IPS-18a (cell line): ENCODE data around the gene MBTD1.
"Not testable (repeated sequence)": the region's sequence is repeated elsewhere in the genome, so short reads cannot be mapped to it uniquely, and the experiment has no call there.

ENCODE experiments used
- H3K27ac ChIP-seq: one replicate; pipeline ENCODE4 v1.5.1; 2013; ENCODE audit warnings: low read length
- H3K27me3 ChIP-seq: one replicate; pipeline ENCODE4 v1.6.1; 2013; ENCODE audit warnings: mild to moderate bottlenecking, low read length; ENCODE audit not compliant: control insufficient read depth, insufficient read depth
- H3K36me3 ChIP-seq: one replicate; pipeline ENCODE4 v1.6.1; 2013; ENCODE audit warnings: low read depth, low read length; ENCODE audit not compliant: control insufficient read depth
- H3K4me1 ChIP-seq: one replicate; pipeline ENCODE4 v1.6.1; 2013; ENCODE audit warnings: low read depth, low read length; ENCODE audit not compliant: control insufficient read depth
- H3K4me3 ChIP-seq: one replicate; pipeline ENCODE4 v1.5.1; 2013; ENCODE audit warnings: low read length
- H3K9ac ChIP-seq: one replicate; pipeline ENCODE4 v1.6.1; 2013; ENCODE audit warnings: mild to moderate bottlenecking, low read length, moderate library complexity
- H3K9me3 ChIP-seq: one replicate; pipeline ENCODE4 v1.6.1; 2013; ENCODE audit warnings: low read depth, low read length; ENCODE audit not compliant: control insufficient read depth

Gene MBTD1

DNA sequence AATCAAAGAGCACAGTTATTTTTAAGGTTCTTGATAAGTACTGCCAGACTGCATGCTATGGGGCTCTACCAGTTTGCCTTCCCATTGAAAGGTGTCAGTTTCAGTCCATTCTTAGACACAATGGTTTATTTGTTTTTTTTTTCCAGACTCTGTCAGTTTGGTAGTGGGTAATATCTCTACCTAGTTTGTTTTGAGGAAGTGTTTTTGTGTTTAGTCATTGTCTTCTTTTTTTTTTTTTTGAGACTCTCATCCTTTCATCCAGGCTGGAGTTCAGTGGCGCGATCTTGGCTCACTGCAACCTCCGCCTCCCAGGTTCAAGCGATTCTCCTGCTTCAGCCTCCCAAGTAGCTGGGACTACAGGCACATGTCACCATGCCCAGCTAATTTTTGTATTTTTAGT lies 4.6 kb upstream of the MBTD1 start:
- not testable (repeated sequence) for H3K9me3 ChIP-seq, H3K4me3 ChIP-seq, H3K27me3 ChIP-seq, H3K9ac ChIP-seq, H3K4me1 ChIP-seq, H3K27ac ChIP-seq
- H3K36me3 ChIP-seq: peaks cover 55% of the 10 kb centered on the region

- Histone ChIP-seq H3K9me3 (no peaks in the 10 kb centered on the region), H3K4me1 (peaks cover 10% of the 10 kb centered on the region), H3K9ac (no peak overlapping the region), H3K27me3 (no peaks in the 10 kb centered on the region), H3K27ac (no peak overlapping the region), H3K36me3 (peaks cover 46% of the 10 kb centered on the region), H3K4me3 (no peak overlapping the region)
Observed at GRCh38 chr17:51263006-51263405, 3.2 kb upstream of the MBTD1 start.

GRCh38 chr17:51261024-51261963 lies 1.4 kb upstream of the MBTD1 start:
- Histone ChIP-seq H3K27ac (no peak overlapping the region), H3K4me3 (peak overlapping the region; percentile 97), H3K9ac (peak overlapping the region; percentile 97), H3K9me3 (no peaks in the 10 kb centered on the region), H3K36me3 (peaks cover 46% of the 10 kb centered on the region), H3K27me3 (no peaks in the 10 kb centered on the region), H3K4me1 (peaks cover 14% of the 10 kb centered on the region)

GRCh38 chr17:51260237-51261023 lies 581 bp upstream of the MBTD1 start, which contains the start of gene UTP18:
Gene UTP18 (plus strand): TSS chr17:51260546. CDS start chr17:51260585, 39 bp downstream.
- Histone ChIP-seq H3K4me1 (peaks cover 14% of the 10 kb centered on the region), H3K9ac (peak within 1 kb of the TSS; percentile 97), H3K9me3 (no peaks in the 10 kb centered on the region), H3K36me3 (peaks cover 44% of the 10 kb centered on the region), H3K27ac (peak within 1 kb of the TSS; percentile 100), H3K27me3 (no peaks in the 10 kb centered on the region), H3K4me3 (peak within 1 kb of the TSS; percentile 97)

GRCh38 chr17:51258756-51259563 lies 889 bp downstream of the MBTD1 start:
- H3K9ac ChIP-seq: peak overlapping the region; percentile 97
- no peaks in the 10 kb centered on the region for H3K9me3 ChIP-seq
- H3K27ac ChIP-seq: peak overlapping the region; percentile 100
- no peaks in the 10 kb centered on the region for H3K27me3 ChIP-seq
- peak overlapping the region; percentile 97 for H3K4me3 ChIP-seq
- peaks cover 47% of the 10 kb centered on the region for H3K36me3 ChIP-seq
- peaks cover 14% of the 10 kb centered on the region for H3K4me1 ChIP-seq

DNA sequence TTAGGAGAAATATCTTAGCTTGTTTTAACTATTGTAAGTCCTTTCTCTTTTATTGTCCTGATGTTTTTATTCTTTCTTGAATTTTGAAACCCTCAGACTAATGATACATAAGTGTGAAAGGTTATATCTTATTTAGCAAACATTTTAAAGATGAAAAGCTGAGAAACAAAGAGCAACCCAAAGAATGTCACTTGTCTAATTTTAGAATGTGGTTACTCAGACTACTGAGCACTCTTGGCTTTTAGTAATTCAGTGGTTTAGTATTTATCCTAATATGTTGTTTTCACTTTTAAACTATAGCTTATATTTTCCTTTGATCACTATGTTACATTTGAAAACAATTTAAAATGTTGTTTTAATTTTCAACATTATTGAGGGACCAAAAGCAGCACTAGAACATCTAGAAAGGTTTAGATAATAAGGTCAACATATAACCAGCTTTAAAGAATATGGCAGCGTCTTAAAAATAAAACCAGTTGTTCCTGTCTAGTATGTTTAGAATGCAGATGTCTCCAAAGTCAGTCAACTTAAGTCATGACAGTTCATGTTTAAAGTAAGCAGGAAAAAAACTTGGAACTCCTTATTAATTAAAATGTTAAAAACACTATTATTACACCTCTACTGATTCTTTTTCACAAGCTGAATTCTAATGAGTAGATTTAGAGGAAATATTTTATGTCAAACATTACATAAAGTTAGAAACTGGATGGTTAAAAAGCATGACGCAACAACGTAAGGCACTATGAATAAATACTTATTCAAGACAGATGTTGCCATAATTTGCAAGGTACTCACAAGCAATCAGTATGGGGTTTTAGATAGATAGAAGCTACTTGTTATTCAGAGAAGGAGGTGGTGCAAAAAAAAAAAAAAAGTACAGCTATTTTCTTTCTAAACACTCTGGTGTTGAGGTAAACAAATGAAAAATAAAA lies 2.4 kb downstream of the MBTD1 start:
- peak overlapping the region; percentile 20 for H3K9ac ChIP-seq
- no peak overlapping the region for H3K27ac ChIP-seq
- no peaks in the 10 kb centered on the region for H3K9me3 ChIP-seq
- peak overlapping the region; percentile 97 for H3K4me3 ChIP-seq
- H3K36me3 ChIP-seq: peaks cover 41% of the 10 kb centered on the region
- peaks cover 14% of the 10 kb centered on the region for H3K4me1 ChIP-seq
- no peaks in the 10 kb centered on the region for H3K27me3 ChIP-seq

DNA sequence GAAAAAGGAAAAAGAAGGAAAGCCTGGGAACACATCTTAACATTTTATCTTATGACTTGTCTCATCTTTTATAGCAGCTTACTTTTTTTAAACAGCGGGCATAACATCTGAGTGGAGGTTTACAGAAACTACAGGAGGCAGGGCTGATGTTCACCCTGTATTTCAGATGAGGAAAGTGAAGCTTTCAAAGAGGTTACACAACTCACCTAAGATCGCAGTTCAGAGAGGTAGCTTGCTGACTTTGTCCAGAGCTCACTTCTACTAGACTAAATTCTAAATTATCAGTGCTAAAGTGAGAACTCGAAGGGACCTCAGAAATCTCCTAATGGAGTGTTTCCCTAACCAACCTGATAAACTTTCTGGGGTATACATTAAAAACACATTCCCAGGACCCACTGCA lies 3.7 kb downstream of the MBTD1 start:
- Histone ChIP-seq H3K27ac (no peak overlapping the region), H3K27me3 (no peaks in the 10 kb centered on the region), H3K4me3 (no peak overlapping the region), H3K9ac (no peak overlapping the region), H3K4me1 (peaks cover 9% of the 10 kb centered on the region), H3K9me3 (no peaks in the 10 kb centered on the region), H3K36me3 (peaks cover 45% of the 10 kb centered on the region)

DNA sequence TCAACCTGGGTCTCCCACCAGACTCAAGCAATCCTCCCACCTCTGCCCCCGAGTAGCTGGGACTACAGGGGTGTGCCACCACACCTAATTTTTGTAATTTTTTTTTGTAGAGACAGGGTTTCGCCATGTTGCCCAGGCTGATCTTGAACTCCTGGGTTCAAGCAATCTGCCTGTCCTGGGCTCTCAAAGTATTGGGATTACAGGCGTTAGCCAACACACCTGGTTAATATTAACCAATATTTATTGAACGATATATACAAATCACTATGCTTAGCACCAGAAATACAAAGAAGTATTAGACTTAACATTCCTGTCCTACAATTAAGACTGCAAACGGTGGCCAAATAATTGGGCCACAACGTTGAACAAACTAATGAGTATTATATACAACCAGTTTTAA lies 4.2 kb downstream of the MBTD1 start:
- Histone ChIP-seq H3K36me3 (peaks cover 45% of the 10 kb centered on the region), H3K27ac (no peak overlapping the region), H3K4me1 (peaks cover 9% of the 10 kb centered on the region), H3K27me3 (no peaks in the 10 kb centered on the region), H3K4me3 (no peak overlapping the region), H3K9ac (no peak overlapping the region), H3K9me3 (no peaks in the 10 kb centered on the region)

DNA sequence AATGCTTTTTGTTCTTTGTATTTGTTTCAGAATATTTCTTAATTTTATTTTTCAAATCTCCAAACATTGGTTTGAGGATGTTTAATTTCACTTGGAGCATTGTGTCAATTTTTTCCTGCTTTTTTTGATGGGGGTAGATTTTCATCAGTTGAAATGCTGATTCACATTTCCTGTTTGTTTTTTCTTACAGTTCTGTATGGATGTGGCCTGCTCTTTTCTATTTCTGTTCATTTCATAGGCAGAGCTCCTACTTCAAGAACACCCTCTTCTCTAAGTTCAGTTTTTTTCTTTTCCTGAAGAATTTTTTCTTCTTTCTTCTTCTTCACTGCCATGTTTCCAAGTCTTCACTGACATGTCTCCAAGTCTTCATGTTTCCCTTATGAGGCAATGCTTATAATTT lies 8.8 kb downstream of the MBTD1 start:
- Histone ChIP-seq H3K9me3 (no peaks in the 10 kb centered on the region), H3K9ac (no peak overlapping the region), H3K27me3 (no peaks in the 10 kb centered on the region), H3K36me3 (peaks cover 23% of the 10 kb centered on the region), H3K4me1 (no peaks in the 10 kb centered on the region), H3K27ac (no peak overlapping the region), H3K4me3 (no peak overlapping the region)

GRCh38 chr17:51250314-51250840 lies 9.5 kb downstream of the MBTD1 start:
- H3K9ac ChIP-seq: no peak overlapping the region
- no peaks in the 10 kb centered on the region for H3K4me1 ChIP-seq
- H3K4me3 ChIP-seq: no peak overlapping the region
- no peaks in the 10 kb centered on the region for H3K9me3 ChIP-seq
- H3K27me3 ChIP-seq: no peaks in the 10 kb centered on the region
- peaks cover 25% of the 10 kb centered on the region for H3K36me3 ChIP-seq
- no peak overlapping the region for H3K27ac ChIP-seq
